HG03097 (cell line): ENCODE results near the gene RAI1.

ENCODE experiments used
- ATAC-seq: cut with Tn5 transposase; IDR thresholded peaks from one replicate; pipeline ENCODE4 v1.9.1; 2021; ENCODE audit not compliant: unreplicated experiment, low FRiP score

The RAI1 gene

GRCh38 chr17:17696882-17697633 is 15.8 kb downstream of the RAI1 start:
- ATAC-seq, result no peak

GRCh38 chr17:17698371-17698770 is 17.1 kb downstream of the RAI1 start:
- ATAC-seq, result no peak

GRCh38 chr17:17698869-17699351 is 17.7 kb downstream of the RAI1 start:
- no peak for ATAC-seq

- ATAC-seq, result no peak
Observed at GRCh38 chr17:17699491-17699890, 18.2 kb downstream of the RAI1 start.

GRCh38 chr17:17700251-17700969 is 19.2 kb downstream of the RAI1 start:
- ATAC-seq, result no peak

GRCh38 chr17:17701112-17701511 is 19.9 kb downstream of the RAI1 start:
- ATAC-seq, result no peak

- ATAC-seq, result no peak
Observed at GRCh38 chr17:17701658-17702057, 20.4 kb downstream of the RAI1 start.

GRCh38 chr17:17702449-17703139 is 21.3 kb downstream of the RAI1 start:
- ATAC-seq, result no peak

- no peak for ATAC-seq
Observed at GRCh38 chr17:17703140-17703919, 22.1 kb downstream of the RAI1 start.

GRCh38 chr17:17704931-17705330 is 23.7 kb downstream of the RAI1 start:
- no peak for ATAC-seq

GRCh38 chr17:17706140-17707060 is 25.1 kb downstream of the RAI1 start:
- no peak for ATAC-seq

GRCh38 chr17:17708295-17708694 is 27.0 kb downstream of the RAI1 start:
- ATAC-seq, result no peak

GRCh38 chr17:17708816-17709215 is 27.6 kb downstream of the RAI1 start:
- no peak for ATAC-seq

GRCh38 chr17:17709815-17710321 is 28.6 kb downstream of the RAI1 start:
- ATAC-seq, result no peak

- no peak for ATAC-seq
Observed at GRCh38 chr17:17710355-17710727, 29.1 kb downstream of the RAI1 start.

- no peak for ATAC-seq
Observed at GRCh38 chr17:17710728-17711541, 29.7 kb downstream of the RAI1 start.

GRCh38 chr17:17711641-17712162 is 30.4 kb downstream of the RAI1 start:
- no peak for ATAC-seq

- ATAC-seq, result peak; percentile 69
Observed at GRCh38 chr17:17712268-17712924, 31.1 kb downstream of the RAI1 start.
